ENCODE measurements around the gene FDCSP. TPM values are rescaled to one million over a fixed set of nuclear protein-coding genes. Genes with fewer than 3 reads are reported as not detected.

Gene FDCSP
- total RNA-seq, 1 experiment from 2014 or later = not detected

- H3T11ph ChIP-seq (ENCODE audit: low read length) = no peak overlapping the region
- no peaks in the 10 kb centered on the region for H3K23me2 ChIP-seq (ENCODE audit: insufficient read length, low read depth, low read length, poor library complexity, severe bottlenecking)
- H4K20me1 ChIP-seq (ENCODE audit: control insufficient read depth, insufficient read depth, insufficient read length) = no peaks in the 10 kb centered on the region
- no peak overlapping the region for H2AK5ac ChIP-seq (ENCODE audit: insufficient read length, low read length)
- no peaks in the 10 kb centered on the region for H3K79me1 ChIP-seq (ENCODE audit: insufficient read depth, low read depth, low read length, poor library complexity, severe bottlenecking)
- H3K9me3 ChIP-seq (ENCODE audit: control insufficient read depth, low read depth, low read length) = no peaks in the 10 kb centered on the region
- WGBS (ENCODE audit: extremely low coverage, insufficient read length, low lambda C conversion rate) = no CpG with 5 or more reads among the region's 1 CpG
- H4K8ac ChIP-seq (replicated peaks; ENCODE audit: insufficient read length, low read depth, low read length) = no peak overlapping the region
- H2BK15ac ChIP-seq (ENCODE audit: low read depth, low read length) = no peak overlapping the region
- H2BK120ac ChIP-seq (ENCODE audit: low read depth, low read length, poor library complexity, severe bottlenecking) = no peak overlapping the region
- Mint-ChIP-seq H3K36me3 (ENCODE audit: insufficient read depth in 1 of 3, low read depth in 3 of 3) (no peaks in the 10 kb centered on the region), H3K4me1 (no peaks in the 10 kb centered on the region), H3K27ac (no peak overlapping the region; a peak in 1 of 7 replicates), H3K9me3 (no peaks in the 10 kb centered on the region), H3K27me3 (ENCODE audit: low read depth) (no peaks in the 10 kb centered on the region), H3K4me3 (no peak overlapping the region)
- H3K4me2 ChIP-seq (ENCODE audit: insufficient read depth, insufficient read length, low read length) = no peak overlapping the region
- no peak overlapping the region for H3K27ac ChIP-seq (ENCODE audit: insufficient read length, low read depth, low read length)
- H2BK12ac ChIP-seq (ENCODE audit: insufficient read length, low read depth, low read length) = no peak overlapping the region
- TF ChIP-seq, protein P1, sequence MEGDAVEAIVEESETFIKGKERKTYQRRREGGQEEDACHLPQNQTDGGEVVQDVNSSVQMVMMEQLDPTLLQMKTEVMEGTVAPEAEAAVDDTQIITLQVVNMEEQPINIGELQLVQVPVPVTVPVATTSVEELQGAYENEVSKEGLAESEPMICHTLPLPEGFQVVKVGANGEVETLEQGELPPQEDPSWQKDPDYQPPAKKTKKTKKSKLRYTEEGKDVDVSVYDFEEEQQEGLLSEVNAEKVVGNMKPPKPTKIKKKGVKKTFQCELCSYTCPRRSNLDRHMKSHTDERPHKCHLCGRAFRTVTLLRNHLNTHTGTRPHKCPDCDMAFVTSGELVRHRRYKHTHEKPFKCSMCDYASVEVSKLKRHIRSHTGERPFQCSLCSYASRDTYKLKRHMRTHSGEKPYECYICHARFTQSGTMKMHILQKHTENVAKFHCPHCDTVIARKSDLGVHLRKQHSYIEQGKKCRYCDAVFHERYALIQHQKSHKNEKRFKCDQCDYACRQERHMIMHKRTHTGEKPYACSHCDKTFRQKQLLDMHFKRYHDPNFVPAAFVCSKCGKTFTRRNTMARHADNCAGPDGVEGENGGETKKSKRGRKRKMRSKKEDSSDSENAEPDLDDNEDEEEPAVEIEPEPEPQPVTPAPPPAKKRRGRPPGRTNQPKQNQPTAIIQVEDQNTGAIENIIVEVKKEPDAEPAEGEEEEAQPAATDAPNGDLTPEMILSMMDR (conservative IDR thresholded peaks at IDR 0.05) = no peak
- DNase-seq = no peak
- H2AFZ ChIP-seq (ENCODE audit: low read length) = no peak overlapping the region
- H2BK20ac ChIP-seq (ENCODE audit: low read depth, low read length, poor library complexity, severe bottlenecking) = no peak overlapping the region
- no peak overlapping the region for H3K4ac ChIP-seq (ENCODE audit: low read depth, low read length)
- H3K27me3 ChIP-seq (ENCODE audit: insufficient read depth, low read length) = no peaks in the 10 kb centered on the region
- no peaks in the 10 kb centered on the region for H3K79me2 ChIP-seq (ENCODE audit: insufficient read depth, low read length)
- H3K14ac ChIP-seq (ENCODE audit: insufficient read depth, low read length) = no peak overlapping the region
- no peak overlapping the region for H4K5ac ChIP-seq (ENCODE audit: insufficient read length, low read depth, low read length)
- H2BK5ac ChIP-seq (ENCODE audit: insufficient read length, low read length) = no peak overlapping the region
- no peak overlapping the region for H3K56ac ChIP-seq (ENCODE audit: insufficient read length, low read depth, low read length)
- no peak overlapping the region for H3K9ac ChIP-seq (ENCODE audit: extremely low read depth, insufficient read length, low read length)
- H4K91ac ChIP-seq (ENCODE audit: insufficient read length, low read depth, low read length) = no peak overlapping the region
- H3K23ac ChIP-seq (ENCODE audit: insufficient read length, low read depth, low read length) = no peak overlapping the region
- H3K4me1 ChIP-seq (ENCODE audit: insufficient read depth, low read length) = no peaks in the 10 kb centered on the region
- no peak overlapping the region for H3K18ac ChIP-seq (ENCODE audit: insufficient read length, low read depth, low read length)
Measured at GRCh38 chr4:70280567-70280966, 54.6 kb downstream of the FDCSP start.

Other genes with a start within 250 kb of the FDCSP start
- not detected in 2 replicates for gene STATH, start 230.2 kb upstream of the FDCSP start, total RNA-seq (2021)
- not detected in 2 replicates for gene HTN3, start 197.7 kb upstream of the FDCSP start, total RNA-seq (2021)
- gene HTN1, start 175.7 kb upstream of the FDCSP start, total RNA-seq (2021) = not detected in 2 replicates
- not detected in 2 replicates for gene PRR27, start 71.9 kb upstream of the FDCSP start, total RNA-seq (2021)
- not detected in 2 replicates for gene ODAM, start 30.4 kb upstream of the FDCSP start, total RNA-seq (2021)
- gene CSN3, start 16.5 kb downstream of the FDCSP start, total RNA-seq (2021) = not detected in 2 replicates
- gene CABS1, start 108.9 kb downstream of the FDCSP start, total RNA-seq (2021) = 0.15 TPM in 1 of 2 replicates, not detected in the other
- not detected in 2 replicates for gene SMR3A, start 134.6 kb downstream of the FDCSP start, total RNA-seq (2021)
- gene SMR3B, start 157.0 kb downstream of the FDCSP start, total RNA-seq (2021) = not detected in 2 replicates
- not detected in 2 replicates for gene OPRPN, start 171.8 kb downstream of the FDCSP start, total RNA-seq (2021)
- not detected in 2 replicates for gene MUC7, start 246.1 kb downstream of the FDCSP start, total RNA-seq (2021)

All from H9 (cell line).